MM.1S (cell line): ENCODE results near the gene MAGIX.
"Not testable (repeated sequence)": the region's sequence is repeated elsewhere in the genome, so short reads cannot be mapped to it uniquely, and the experiment has no call there.

Experiments used
- DNase-seq: peaks from one replicate; pipeline ENCODE4 v3.0.0-alpha.2; 2015
- H2AFZ ChIP-seq: fragments of 300-600 bp; sonication (generic); 2 replicates; pipeline ENCODE4 v1.6.0; 2016; ENCODE audit warnings: antibody characterized with exemption, low read length
- H3F3A ChIP-seq: fragments of 300-600 bp; sonication (generic); 2 replicates; pipeline ENCODE4 v1.6.1; 2016; ENCODE audit warnings: mild to moderate bottlenecking, antibody characterized with exemption, low read length, moderate library complexity, mixed read lengths; ENCODE audit not compliant: insufficient read depth
- H3K27ac ChIP-seq: fragments of 300-600 bp; sonication (generic); 2 replicates; pipeline ENCODE4 v1.5.1; 2016; ENCODE audit warnings: mild to moderate bottlenecking, low read length
- H3K27me3 ChIP-seq: fragments of 300-600 bp; sonication (generic); replicated peaks from 2 replicates; pipeline ENCODE4 v1.6.0; 2016; ENCODE audit warnings: low read length; ENCODE audit not compliant: insufficient read depth
- H3K36me3 ChIP-seq: fragments of 300-600 bp; sonication (generic); replicated peaks from 2 replicates; pipeline ENCODE4 v1.6.1; 2016; ENCODE audit warnings: mild to moderate bottlenecking, low read length, mixed read lengths; ENCODE audit not compliant: insufficient read depth
- H3K4me1 ChIP-seq: fragments of 300-600 bp; sonication (generic); 2 replicates; pipeline ENCODE4 v1.6.1; 2016; ENCODE audit warnings: low read length, mixed read lengths
- H3K4me2 ChIP-seq: fragments of 300-600 bp; sonication (generic); 2 replicates; pipeline ENCODE4 v1.6.0; 2016; ENCODE audit warnings: low read depth, low read length
- H3K4me3 ChIP-seq: fragments of 300-600 bp; sonication (generic); 2 replicates; pipeline ENCODE4 v1.5.1; 2016; ENCODE audit warnings: low read length, mixed read lengths
- H3K79me2 ChIP-seq: fragments of 300-600 bp; sonication (generic); 2 replicates; pipeline ENCODE4 v1.6.1; 2016; ENCODE audit warnings: mixed run types, low read length, mixed read lengths
- H3K9ac ChIP-seq: fragments of 300-600 bp; sonication (generic); 2 replicates; pipeline ENCODE4 v1.6.1; 2016; ENCODE audit warnings: low read length, mixed read lengths
- H3K9me2 ChIP-seq: fragments of 300-600 bp; sonication (generic); replicated peaks from 2 replicates; pipeline ENCODE4 v1.6.1; 2016; ENCODE audit warnings: mild to moderate bottlenecking, low read length, mixed read lengths; ENCODE audit not compliant: insufficient read depth
- H3K9me3 ChIP-seq: fragments of 300-600 bp; sonication (generic); replicated peaks from 2 replicates; pipeline ENCODE4 v1.6.1; 2016; ENCODE audit warnings: mild to moderate bottlenecking, low read length, mixed read lengths; ENCODE audit not compliant: insufficient read depth
- H4K20me1 ChIP-seq: fragments of 300-600 bp; sonication (generic); 2 replicates; pipeline ENCODE4 v1.6.1; 2016; ENCODE audit warnings: mild to moderate bottlenecking, low read length, moderate library complexity, mixed read lengths; ENCODE audit not compliant: insufficient read depth
- EZH2 ChIP-seq: fragments of 300-600 bp; sonication (generic); optimal IDR thresholded peaks from 2 replicates; pipeline ENCODE3; 2017; ENCODE audit warnings: low read depth, mild to moderate bottlenecking, antibody characterized with exemption, low read length, mixed read lengths
- EZH2phosphoT487 ChIP-seq: fragments of 300-600 bp; sonication (generic); IDR thresholded peaks from 2 replicates; pipeline ENCODE4 v1.6.1; 2018; ENCODE audit warnings: antibody characterized with exemption, low read length
- TF ChIP-seq, protein P1 (sequence below): fragments of 300-600 bp; sonication (generic); IDR thresholded peaks from 2 replicates; pipeline ENCODE4 v1.5.1; 2016; ENCODE audit warnings: antibody characterized with exemption, low read length, mixed read lengths

The MAGIX gene

DNA sequence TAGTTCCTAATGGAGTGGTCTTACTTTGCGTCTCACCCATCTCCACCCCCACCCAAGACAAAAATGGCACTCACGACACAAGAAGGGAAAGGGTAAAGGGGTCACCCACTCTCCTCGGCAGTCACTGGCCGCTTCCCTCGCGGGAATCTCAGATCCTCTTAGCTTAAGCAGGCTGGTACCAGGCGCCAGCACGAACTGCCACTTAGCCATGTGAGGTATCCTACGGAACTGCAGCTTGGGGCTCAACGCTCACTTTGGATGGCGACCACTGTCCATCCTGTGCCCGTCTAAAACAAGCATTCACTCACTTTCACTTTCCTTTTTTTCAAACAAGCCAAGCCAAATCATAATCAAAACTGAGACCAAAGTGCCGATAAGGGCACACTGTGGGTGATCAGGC, 14.6 kb upstream of the MAGIX start:
- Histone ChIP-seq H3K27ac (no peak overlapping the region), H3K4me2 (no peak overlapping the region), H3K9me2 (no peaks in the 10 kb centered on the region), H3K27me3 (no peaks in the 10 kb centered on the region), H3K36me3 (no peaks in the 10 kb centered on the region), H3K4me3 (no peak overlapping the region), H3K4me1 (no peaks in the 10 kb centered on the region), H3K9me3 (no peaks in the 10 kb centered on the region), H3K79me2 (no peaks in the 10 kb centered on the region), H2AFZ (no peak overlapping the region), H3K9ac (no peak overlapping the region), H3F3A (no peaks in the 10 kb centered on the region), H4K20me1 (no peaks in the 10 kb centered on the region)
- no peak for TF ChIP-seq EZH2phosphoT487
- no peak for TF ChIP-seq EZH2
- TF ChIP-seq, protein P1, sequence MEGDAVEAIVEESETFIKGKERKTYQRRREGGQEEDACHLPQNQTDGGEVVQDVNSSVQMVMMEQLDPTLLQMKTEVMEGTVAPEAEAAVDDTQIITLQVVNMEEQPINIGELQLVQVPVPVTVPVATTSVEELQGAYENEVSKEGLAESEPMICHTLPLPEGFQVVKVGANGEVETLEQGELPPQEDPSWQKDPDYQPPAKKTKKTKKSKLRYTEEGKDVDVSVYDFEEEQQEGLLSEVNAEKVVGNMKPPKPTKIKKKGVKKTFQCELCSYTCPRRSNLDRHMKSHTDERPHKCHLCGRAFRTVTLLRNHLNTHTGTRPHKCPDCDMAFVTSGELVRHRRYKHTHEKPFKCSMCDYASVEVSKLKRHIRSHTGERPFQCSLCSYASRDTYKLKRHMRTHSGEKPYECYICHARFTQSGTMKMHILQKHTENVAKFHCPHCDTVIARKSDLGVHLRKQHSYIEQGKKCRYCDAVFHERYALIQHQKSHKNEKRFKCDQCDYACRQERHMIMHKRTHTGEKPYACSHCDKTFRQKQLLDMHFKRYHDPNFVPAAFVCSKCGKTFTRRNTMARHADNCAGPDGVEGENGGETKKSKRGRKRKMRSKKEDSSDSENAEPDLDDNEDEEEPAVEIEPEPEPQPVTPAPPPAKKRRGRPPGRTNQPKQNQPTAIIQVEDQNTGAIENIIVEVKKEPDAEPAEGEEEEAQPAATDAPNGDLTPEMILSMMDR, result no peak
- no peak for DNase-seq

DNA sequence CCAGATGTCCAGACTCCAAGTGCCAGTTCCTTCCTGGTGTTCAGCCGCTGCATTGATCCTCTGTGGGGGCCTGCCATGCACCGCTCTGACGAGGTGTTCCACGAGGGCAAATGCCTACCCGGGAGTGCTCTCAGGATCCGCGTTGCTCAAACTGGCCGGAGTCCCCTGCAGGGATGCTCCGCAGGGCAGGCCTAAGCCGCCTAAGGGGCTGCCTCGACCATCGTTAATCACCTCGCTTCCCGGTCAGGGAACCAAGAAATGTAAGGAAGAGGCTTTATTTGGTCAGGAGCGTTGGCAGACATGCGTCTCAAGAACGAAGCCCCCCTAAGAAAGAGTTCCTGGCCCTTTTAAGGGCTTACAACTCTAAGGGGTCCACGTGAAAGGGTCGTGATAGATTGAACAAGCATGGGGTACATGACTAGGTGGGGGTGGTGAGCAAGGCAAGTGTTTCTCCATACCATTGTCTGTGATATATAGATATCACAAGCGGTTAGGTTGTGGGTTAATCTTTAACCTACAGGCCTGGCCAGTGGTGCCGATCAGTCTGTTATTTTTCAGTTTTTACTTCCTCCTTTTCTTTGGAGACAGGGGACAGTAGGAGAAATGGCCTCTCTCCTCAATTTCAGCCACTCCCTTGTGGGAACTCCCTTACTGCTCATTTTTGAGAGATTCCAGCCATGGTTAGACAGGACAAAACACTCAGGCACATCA, 14.0 kb upstream of the MAGIX start:
- not testable (repeated sequence) for H3K4me2 ChIP-seq, H3K4me3 ChIP-seq, H2AFZ ChIP-seq, H3K36me3 ChIP-seq, H3K79me2 ChIP-seq, DNase-seq, H3K9me3 ChIP-seq, H3K27me3 ChIP-seq, H3K9me2 ChIP-seq, H3K4me1 ChIP-seq, H4K20me1 ChIP-seq, H3F3A ChIP-seq, H3K27ac ChIP-seq, H3K9ac ChIP-seq

DNA sequence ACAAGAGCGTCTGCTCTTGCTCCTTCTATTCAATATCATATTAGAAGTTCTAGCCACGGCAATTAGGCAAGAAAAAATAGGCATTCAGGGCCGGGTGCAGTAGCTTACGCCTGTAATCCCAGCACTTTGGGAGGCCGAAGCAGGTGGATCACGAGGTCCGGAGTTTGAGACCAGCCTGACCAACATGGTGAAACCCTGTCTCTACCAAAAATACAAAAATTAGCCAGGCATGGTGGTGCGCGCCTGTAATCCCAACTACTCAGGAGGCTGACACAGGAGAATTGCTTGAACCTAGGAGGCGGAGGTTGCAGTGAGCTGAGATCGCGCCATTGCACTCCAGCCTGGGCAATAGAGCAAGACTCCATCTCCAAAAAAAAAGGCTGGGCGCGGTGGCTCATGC, 13.3 kb upstream of the MAGIX start:
- DNase-seq, H3K36me3 ChIP-seq, H4K20me1 ChIP-seq, H3K4me3 ChIP-seq, H3K9me2 ChIP-seq, H3K27ac ChIP-seq, H3K9me3 ChIP-seq, H3K9ac ChIP-seq, H2AFZ ChIP-seq, H3K79me2 ChIP-seq, H3K27me3 ChIP-seq, H3K4me1 ChIP-seq, H3F3A ChIP-seq, H3K4me2 ChIP-seq: not testable (repeated sequence)

DNA sequence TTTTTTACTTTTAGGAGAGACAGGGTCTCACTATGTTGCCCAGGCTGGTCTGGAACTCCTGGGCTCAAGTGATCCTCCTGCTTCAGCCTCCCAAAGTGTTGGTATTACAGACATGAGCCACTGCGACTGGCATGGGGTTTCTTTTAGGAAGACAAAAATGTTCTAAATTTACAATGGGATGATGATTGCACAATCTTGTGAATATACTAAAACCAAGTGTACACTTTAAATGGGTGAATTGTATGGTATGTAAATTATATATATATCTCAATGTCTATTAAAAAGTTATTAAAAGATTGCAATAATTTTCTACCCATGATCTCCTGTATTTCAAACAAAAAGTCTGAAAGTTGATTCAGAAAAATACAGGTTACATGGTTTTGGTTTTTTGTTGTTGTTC, 9.1 kb upstream of the MAGIX start:
- Histone ChIP-seq H3K9me2 (no peaks in the 10 kb centered on the region), H3K9me3 (no peaks in the 10 kb centered on the region), H3K36me3 (no peaks in the 10 kb centered on the region)

More for the DNA sequence above, 9.1 kb upstream of the MAGIX start:
- no peak for TF ChIP-seq EZH2
- TF ChIP-seq EZH2phosphoT487, result no peak
- TF ChIP-seq, protein P1, result no peak
- Histone ChIP-seq H3K4me2 (no peak overlapping the region), H3K27ac (no peak overlapping the region), H3K79me2 (no peaks in the 10 kb centered on the region), H3K4me1 (no peaks in the 10 kb centered on the region), H3K4me3 (no peak overlapping the region), H4K20me1 (no peaks in the 10 kb centered on the region), H3K27me3 (no peaks in the 10 kb centered on the region), H3K9ac (no peak overlapping the region), H2AFZ (no peak overlapping the region), H3F3A (no peaks in the 10 kb centered on the region)
- no peak for DNase-seq
